Esophagus squamous epithelium (tissue), 5 donors: ENCODE measurements around the gene DAPK1. TPM values are rescaled to one million over a fixed set of nuclear protein-coding genes. Genes with fewer than 3 reads are reported as not detected.

Experiments
- DNase-seq: peaks from one replicate; lab custom pipeline; 2025; lab: John Stamatoyannopoulos, UW
- H3K27ac ChIP-seq, 4 donors: fragments of 200-600 bp; sonication (generic); one replicate each; pipeline ENCODE4 v1.5.1; 2016 to 2019; ENCODE audit warnings: mild to moderate bottlenecking in 1 of 4
- H3K27me3 ChIP-seq, 4 donors: fragments of 200-600 bp; sonication (generic); 1 replicate in 3 of 4; 2 replicates in 1 of 4; pipeline versions ENCODE4 v1.5.1 to v1.6.0; 2017 to 2021; ENCODE audit warnings: antibody characterized with exemption in 1 of 4
- H3K36me3 ChIP-seq, 3 donors: fragments of 200-600 bp; sonication (generic); one replicate each; pipeline ENCODE4 v1.5.1; 2016 to 2019
- H3K4me1 ChIP-seq, 3 donors: fragments of 200-600 bp; sonication (generic); one replicate each; pipeline ENCODE4 v1.5.1; 2017 to 2019
- H3K4me3 ChIP-seq, 4 donors: fragments of 200-600 bp; sonication (generic); 1 replicate in 3 of 4; 2 replicates in 1 of 4; pipeline ENCODE4 v1.5.1; 2016 to 2019; ENCODE audit warnings: mild to moderate bottlenecking in 2 of 4, moderate library complexity in 1 of 4
- H3K9me3 ChIP-seq, 3 donors: fragments of 200-600 bp; sonication (generic); one replicate each; pipeline ENCODE4 v1.5.1; 2016 to 2019
- CTCF ChIP-seq, 6 experiments: fragments of 450-650 bp in 4 of 6; fragments of 200-600 bp in 2 of 6; sonication (generic) in 2 of 6; IDR thresholded peaks; one replicate each; pipeline ENCODE4 v1.5.1; 2016 to 2019; ENCODE audit warnings: antibody characterized with exemption in 6 of 6, mild to moderate bottlenecking in 4 of 6, moderate library complexity in 4 of 6
- POLR2A ChIP-seq, 4 donors: fragments of 450-650 bp; IDR thresholded peaks; one replicate each; pipeline ENCODE4 v1.6.1; 2017; ENCODE audit warnings: antibody characterized with exemption in 4 of 4, mild to moderate bottlenecking in 4 of 4, moderate library complexity in 3 of 4
- WGBS, 2 donors: methylation state at CpG; one replicate each; pipeline ENCODE4 v1.1.5; 2018; 5-methylcytosine and 5-hydroxymethylcytosine counted together
- intact Hi-C: fragments of 100-400 bp; cut with DNase I; formaldehyde crosslinking; loops from one replicate; pipeline ENCODE4 v1.15.0; 2022
- total RNA-seq, 4 donors: library from RNA; depleted of rRNA; stranded (reverse); fragments of >200 nt; gene quantifications; one replicate each; pipeline ENCODE4 v1.1.0, GENCODE V29; 2016
- donor health status: DM: yes; HTN: yes; CAD: no.

Gene DAPK1
- total RNA-seq, 4 donors from 2014 or later: 2.2 to 14.5 (median 5.5) TPM

- Histone ChIP-seq H3K9me3 (no peaks in the 10 kb centered on the region), H3K36me3 (no peaks in the 10 kb centered on the region), H3K4me1 (peaks cover 0 to 6% (median 3%) of the 10 kb centered on the region in 3 donors), H3K27me3 (peaks cover 0 to 9% (median 0%) of the 10 kb centered on the region in 4 donors), H3K27ac (no peak overlapping the region), H3K4me3 (no peak overlapping the region)
- intact Hi-C loops: no loop called here
- no peak for TF ChIP-seq CTCF (IDR thresholded peaks at IDR 0.05)
- no peak for TF ChIP-seq POLR2A (IDR thresholded peaks at IDR 0.05)
- no peak for DNase-seq
- WGBS, 2 donors: 43 to 51% methylated on average over 12 of the region's 12 CpGs
Measured at GRCh38 chr9:87610200-87611155, 112.8 kb downstream of the DAPK1 start.

GRCh38 chr9:87611776-87612175, 114.1 kb downstream of the DAPK1 start:
- H3K27ac ChIP-seq: no peak overlapping the region

GRCh38 chr9:87612536-87612935, 114.9 kb downstream of the DAPK1 start:
- H3K4me3 ChIP-seq: no peak overlapping the region
- DNase-seq: no peak
- intact Hi-C loops: no loop called here
- TF ChIP-seq CTCF (IDR thresholded peaks at IDR 0.05) (no peak), POLR2A (IDR thresholded peaks at IDR 0.05) (no peak)
- peaks cover 0 to 6% (median 3%) of the 10 kb centered on the region in 3 donors for H3K4me1 ChIP-seq
- peaks cover 0 to 3% (median 0%) of the 10 kb centered on the region in 4 donors for H3K27me3 ChIP-seq
- no peaks in the 10 kb centered on the region for H3K36me3 ChIP-seq
- H3K27ac ChIP-seq: no peak overlapping the region
- no peaks in the 10 kb centered on the region for H3K9me3 ChIP-seq
- WGBS, 2 donors: 95 to 96% methylated on average over 3 of the region's 3 CpGs

More at GRCh38 chr9:87611776-87612175, 114.1 kb downstream of the DAPK1 start:
- no peak for TF ChIP-seq CTCF (IDR thresholded peaks at IDR 0.05)
- no peak for TF ChIP-seq POLR2A (IDR thresholded peaks at IDR 0.05)
- Histone ChIP-seq H3K27me3 (peaks cover 0 to 3% (median 0%) of the 10 kb centered on the region in 4 donors), H3K36me3 (no peaks in the 10 kb centered on the region), H3K9me3 (no peaks in the 10 kb centered on the region), H3K4me3 (no peak overlapping the region), H3K4me1 (peaks cover 0 to 6% (median 3%) of the 10 kb centered on the region in 3 donors)
- WGBS, 2 donors: 88 to 96% methylated on average over 4 of the region's 4 CpGs
- DNase-seq: no peak
- intact Hi-C loops: no loop called here

- H3K36me3 ChIP-seq: no peaks in the 10 kb centered on the region
- no peak for DNase-seq
- H3K4me1 ChIP-seq: peaks cover 0 to 6% (median 3%) of the 10 kb centered on the region in 3 donors
- no peak overlapping the region for H3K27ac ChIP-seq
- no peak overlapping the region for H3K4me3 ChIP-seq
- 38 to 52% methylated on average over 11 of the region's 11 CpGs for WGBS, 2 donors
- H3K27me3 ChIP-seq: peaks cover 0 to 3% (median 0%) of the 10 kb centered on the region in 4 donors
- no peak for TF ChIP-seq POLR2A (IDR thresholded peaks at IDR 0.05)
- no peak for TF ChIP-seq CTCF (IDR thresholded peaks at IDR 0.05)
- H3K9me3 ChIP-seq: no peaks in the 10 kb centered on the region
- intact Hi-C loops: no loop called here
Measured at GRCh38 chr9:87613265-87614111, 115.8 kb downstream of the DAPK1 start.
